Neural progenitor cell (in vitro differentiated cells): ENCODE data around the gene GAP43.

ENCODE experiments used
- EZH2phosphoT487 ChIP-seq: fragments of 200-600 bp; sonication (generic); IDR thresholded peaks from 2 replicates; pipeline ENCODE4 v1.6.1; 2017; ENCODE audit warnings: antibody characterized with exemption
- TF ChIP-seq, protein P1 (sequence below): fragments of 200-600 bp; sonication (generic); IDR thresholded peaks from 2 replicates; pipeline ENCODE4 v1.5.1; 2017; ENCODE audit warnings: antibody characterized with exemption, mild to moderate bottlenecking

DNA sequence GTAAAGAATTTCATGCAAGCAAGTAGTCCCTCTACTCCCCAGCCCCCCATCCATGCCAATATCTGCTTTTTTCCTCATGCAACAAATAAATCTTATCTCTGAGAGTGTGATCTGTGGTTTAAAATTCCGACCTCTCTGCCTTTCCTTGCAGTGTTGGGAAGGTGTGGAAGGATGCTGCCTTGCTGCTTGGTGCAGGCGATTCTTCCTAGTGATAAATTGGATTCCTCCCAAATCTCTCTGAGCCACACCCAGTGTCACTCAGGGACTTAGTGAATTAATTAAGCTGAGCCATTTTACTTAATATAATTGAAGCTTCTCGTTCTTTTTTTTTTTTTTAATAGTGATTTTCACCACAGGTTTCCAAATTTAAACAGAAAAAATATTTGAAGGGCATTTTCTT, 3.4 kb downstream of the GAP43 start:
- TF ChIP-seq, protein P1, sequence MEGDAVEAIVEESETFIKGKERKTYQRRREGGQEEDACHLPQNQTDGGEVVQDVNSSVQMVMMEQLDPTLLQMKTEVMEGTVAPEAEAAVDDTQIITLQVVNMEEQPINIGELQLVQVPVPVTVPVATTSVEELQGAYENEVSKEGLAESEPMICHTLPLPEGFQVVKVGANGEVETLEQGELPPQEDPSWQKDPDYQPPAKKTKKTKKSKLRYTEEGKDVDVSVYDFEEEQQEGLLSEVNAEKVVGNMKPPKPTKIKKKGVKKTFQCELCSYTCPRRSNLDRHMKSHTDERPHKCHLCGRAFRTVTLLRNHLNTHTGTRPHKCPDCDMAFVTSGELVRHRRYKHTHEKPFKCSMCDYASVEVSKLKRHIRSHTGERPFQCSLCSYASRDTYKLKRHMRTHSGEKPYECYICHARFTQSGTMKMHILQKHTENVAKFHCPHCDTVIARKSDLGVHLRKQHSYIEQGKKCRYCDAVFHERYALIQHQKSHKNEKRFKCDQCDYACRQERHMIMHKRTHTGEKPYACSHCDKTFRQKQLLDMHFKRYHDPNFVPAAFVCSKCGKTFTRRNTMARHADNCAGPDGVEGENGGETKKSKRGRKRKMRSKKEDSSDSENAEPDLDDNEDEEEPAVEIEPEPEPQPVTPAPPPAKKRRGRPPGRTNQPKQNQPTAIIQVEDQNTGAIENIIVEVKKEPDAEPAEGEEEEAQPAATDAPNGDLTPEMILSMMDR: no peak
- TF ChIP-seq EZH2phosphoT487: no peak
